Mucosa of stomach (tissue), 1 donor: ENCODE measurements around the gene YTHDF1.
"Not testable (repeated sequence)": the region's sequence is repeated elsewhere in the genome, so short reads cannot be mapped to it uniquely, and the experiment has no call there.

Experiments used
- H3K27me3 ChIP-seq: one replicate; pipeline ENCODE4 v1.7.0; 2013; ENCODE audit warnings: mild to moderate bottlenecking, low read length; ENCODE audit not compliant: control insufficient read depth, insufficient read depth
- H3K36me3 ChIP-seq: one replicate; pipeline ENCODE4 v1.7.0; 2013; ENCODE audit warnings: low read length; ENCODE audit not compliant: control insufficient read depth, insufficient read depth
- H3K4me1 ChIP-seq: one replicate; pipeline ENCODE4 v1.7.0; 2013; ENCODE audit warnings: mild to moderate bottlenecking, low read length; ENCODE audit not compliant: control insufficient read depth, insufficient read depth
- H3K4me3 ChIP-seq: one replicate; pipeline ENCODE4 v1.7.0; 2013; ENCODE audit warnings: low read length
- H3K9ac ChIP-seq: one replicate; pipeline ENCODE4 v1.7.0; 2013; ENCODE audit warnings: mild to moderate bottlenecking, low read length, moderate library complexity
- H3K9me3 ChIP-seq: one replicate; pipeline ENCODE4 v1.7.0; 2013; ENCODE audit warnings: mild to moderate bottlenecking, low read length, moderate library complexity; ENCODE audit not compliant: control insufficient read depth
- donor health status: Pancreatic carcinoma.

Gene YTHDF1

GRCh38 chr20:63255931-63256704 is 40.2 kb upstream of the YTHDF1 start:
- Histone ChIP-seq H3K4me1 (no peaks in the 10 kb centered on the region), H3K36me3 (no peaks in the 10 kb centered on the region), H3K9me3 (no peaks in the 10 kb centered on the region), H3K27me3 (peaks cover 50% of the 10 kb centered on the region), H3K4me3 (no peak overlapping the region), H3K9ac (no peak overlapping the region)

DNA sequence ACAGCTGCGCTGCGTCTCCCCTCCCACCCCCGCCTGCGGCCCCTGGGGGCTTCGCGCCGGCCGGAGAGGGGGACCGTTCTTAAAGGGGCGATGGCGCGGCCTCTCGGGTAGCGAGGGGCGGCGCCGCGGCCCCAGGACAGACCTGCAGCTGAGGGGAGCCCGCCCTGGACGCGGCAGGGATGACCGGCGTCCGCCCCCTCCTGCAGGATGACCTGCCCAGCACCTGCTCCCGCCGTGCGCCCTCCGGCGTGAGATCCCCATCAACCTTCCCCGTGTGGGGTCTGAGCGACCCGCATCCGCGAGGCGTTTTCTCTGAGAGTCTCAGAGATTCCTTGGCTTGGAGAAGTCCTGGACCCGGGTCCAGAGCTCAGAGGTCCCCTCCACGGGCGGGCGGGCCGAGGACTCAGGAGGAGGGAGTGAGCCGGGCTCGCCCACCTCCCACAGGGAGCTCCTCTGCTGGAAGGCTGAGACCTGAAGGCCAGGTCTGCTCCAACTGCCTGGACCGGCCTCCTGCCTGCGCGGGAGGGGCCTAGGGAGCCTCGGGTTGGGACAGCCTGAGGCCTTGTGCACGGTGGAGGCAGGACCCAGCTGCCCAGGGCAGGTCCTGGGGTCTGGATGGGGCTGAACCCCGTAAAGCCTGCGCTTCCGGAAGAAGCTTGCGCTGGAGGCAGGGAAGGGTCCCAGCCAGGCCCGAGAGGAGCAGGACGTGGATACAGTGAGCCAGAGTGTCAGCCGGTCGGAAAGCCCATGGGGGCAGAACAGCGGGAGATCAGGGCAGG is 38.9 kb upstream of the YTHDF1 start:
- Histone ChIP-seq H3K4me1 (no peaks in the 10 kb centered on the region), H3K9me3 (no peaks in the 10 kb centered on the region), H3K9ac (no peak overlapping the region), H3K4me3 (no peak overlapping the region), H3K36me3 (no peaks in the 10 kb centered on the region), H3K27me3 (peaks cover 48% of the 10 kb centered on the region)

DNA sequence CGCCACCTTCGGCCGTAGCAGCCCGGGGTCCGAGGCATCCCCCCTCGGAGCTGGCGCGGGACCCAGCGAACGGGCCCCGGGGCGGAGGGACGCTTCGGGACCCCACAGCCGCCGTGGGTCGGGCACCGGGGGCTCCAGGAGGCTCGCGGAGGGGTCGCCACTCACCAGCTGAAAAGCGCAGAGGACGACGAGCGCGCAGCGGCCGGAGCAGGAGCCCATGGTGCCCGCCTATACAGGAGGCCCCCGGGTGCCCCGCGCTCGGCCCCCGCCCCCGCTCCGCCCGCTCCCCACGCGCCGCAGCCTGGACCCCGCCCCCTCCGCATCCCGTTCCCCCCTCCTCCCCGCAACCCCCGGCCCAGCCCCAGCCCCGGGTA is 38.3 kb upstream of the YTHDF1 start, which contains the start of gene NKAIN4:
NKAIN4 (minus strand) TSS at position 232 of the 374 bp plus-strand sequence; CDS start at position 219, 13 bp downstream.
- Histone ChIP-seq H3K27me3 (peaks cover 51% of the 10 kb centered on the region), H3K9me3 (no peaks in the 10 kb centered on the region), H3K36me3 (no peaks in the 10 kb centered on the region), H3K9ac (no peak within 1 kb of the TSS), H3K4me1 (no peaks in the 10 kb centered on the region), H3K4me3 (no peak within 1 kb of the TSS)

DNA sequence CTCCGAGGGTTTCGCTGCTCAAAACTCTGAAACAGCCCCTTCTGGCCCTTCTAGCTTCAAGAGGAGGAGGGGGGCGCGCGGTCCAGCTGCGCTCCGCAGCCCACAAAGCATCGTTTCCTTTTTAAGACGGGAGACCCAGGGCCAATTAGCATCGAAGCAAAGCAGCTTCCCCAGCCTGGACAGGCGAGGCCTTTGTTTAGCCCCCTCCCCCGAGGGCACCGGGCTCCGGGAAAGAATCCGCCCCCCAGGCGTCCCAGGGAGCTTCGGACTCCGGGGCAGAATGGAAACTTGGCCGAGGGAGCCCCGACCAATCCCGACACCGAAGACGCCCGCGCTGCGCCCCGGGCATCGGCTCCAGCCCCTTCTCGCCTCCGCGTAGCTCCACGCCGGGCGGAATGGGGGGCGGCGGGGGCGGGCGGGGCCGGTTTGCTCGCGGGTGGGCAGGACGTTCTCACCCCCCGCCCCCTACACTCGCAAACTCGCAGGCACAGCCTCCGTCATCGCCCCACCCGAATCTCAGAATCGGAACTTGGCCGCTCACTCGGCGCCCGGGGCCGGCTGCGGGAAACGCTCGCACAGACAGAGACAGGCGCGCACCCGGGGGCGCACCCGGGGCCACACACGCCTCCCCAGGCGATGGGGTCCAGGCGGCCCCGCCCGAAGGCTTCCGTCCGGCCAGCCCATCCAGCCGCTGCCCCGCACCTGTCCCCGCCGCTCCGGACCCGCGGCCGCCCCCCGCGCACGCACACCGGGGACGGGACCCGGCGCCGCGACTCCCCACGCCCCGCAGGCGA is 37.7 kb upstream of the YTHDF1 start:
- Histone ChIP-seq H3K27me3 (peaks cover 55% of the 10 kb centered on the region), H3K9ac (no peak overlapping the region), H3K36me3 (no peaks in the 10 kb centered on the region), H3K4me1 (no peaks in the 10 kb centered on the region), H3K9me3 (no peaks in the 10 kb centered on the region), H3K4me3 (no peak overlapping the region)

DNA sequence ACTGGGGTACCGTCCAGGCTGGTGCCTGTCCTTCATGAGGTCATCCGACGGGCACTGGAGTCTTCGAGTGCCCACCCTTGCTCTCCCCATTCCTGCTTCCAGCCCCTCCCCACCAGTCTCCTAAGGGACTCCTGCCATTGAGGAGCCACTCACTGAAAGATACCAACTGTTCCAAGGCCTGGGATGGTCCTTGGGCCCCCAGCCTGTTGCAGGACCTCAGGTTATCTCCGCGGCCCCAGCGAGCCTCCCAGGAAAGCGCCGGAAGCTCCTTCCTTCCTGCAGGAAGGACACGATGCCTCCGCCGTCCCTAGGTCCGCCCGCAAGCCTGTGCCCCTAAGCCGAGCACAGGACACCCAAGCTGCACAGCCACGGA is 37.1 kb upstream of the YTHDF1 start:
- Histone ChIP-seq H3K9me3 (no peaks in the 10 kb centered on the region), H3K36me3 (no peaks in the 10 kb centered on the region), H3K9ac (no peak overlapping the region), H3K4me1 (no peaks in the 10 kb centered on the region), H3K27me3 (peaks cover 55% of the 10 kb centered on the region), H3K4me3 (no peak overlapping the region)

- Histone ChIP-seq H3K9me3 (no peaks in the 10 kb centered on the region), H3K27me3 (peaks cover 62% of the 10 kb centered on the region), H3K4me1 (no peaks in the 10 kb centered on the region), H3K36me3 (no peaks in the 10 kb centered on the region), H3K9ac (no peak overlapping the region), H3K4me3 (no peak overlapping the region)
Measured at GRCh38 chr20:63252284-63252711, 36.4 kb upstream of the YTHDF1 start.

- H3K27me3 ChIP-seq, result peaks cover 67% of the 10 kb centered on the region
- not testable (repeated sequence) for H3K9ac ChIP-seq, H3K4me3 ChIP-seq, H3K4me1 ChIP-seq, H3K9me3 ChIP-seq, H3K36me3 ChIP-seq
Measured at GRCh38 chr20:63251350-63251749, 35.4 kb upstream of the YTHDF1 start.

GRCh38 chr20:63249891-63250290 is 34.0 kb upstream of the YTHDF1 start:
- Histone ChIP-seq H3K36me3 (no peaks in the 10 kb centered on the region), H3K9me3 (no peaks in the 10 kb centered on the region), H3K4me1 (no peaks in the 10 kb centered on the region), H3K27me3 (peaks cover 53% of the 10 kb centered on the region), H3K9ac (no peak overlapping the region), H3K4me3 (no peak overlapping the region)

DNA sequence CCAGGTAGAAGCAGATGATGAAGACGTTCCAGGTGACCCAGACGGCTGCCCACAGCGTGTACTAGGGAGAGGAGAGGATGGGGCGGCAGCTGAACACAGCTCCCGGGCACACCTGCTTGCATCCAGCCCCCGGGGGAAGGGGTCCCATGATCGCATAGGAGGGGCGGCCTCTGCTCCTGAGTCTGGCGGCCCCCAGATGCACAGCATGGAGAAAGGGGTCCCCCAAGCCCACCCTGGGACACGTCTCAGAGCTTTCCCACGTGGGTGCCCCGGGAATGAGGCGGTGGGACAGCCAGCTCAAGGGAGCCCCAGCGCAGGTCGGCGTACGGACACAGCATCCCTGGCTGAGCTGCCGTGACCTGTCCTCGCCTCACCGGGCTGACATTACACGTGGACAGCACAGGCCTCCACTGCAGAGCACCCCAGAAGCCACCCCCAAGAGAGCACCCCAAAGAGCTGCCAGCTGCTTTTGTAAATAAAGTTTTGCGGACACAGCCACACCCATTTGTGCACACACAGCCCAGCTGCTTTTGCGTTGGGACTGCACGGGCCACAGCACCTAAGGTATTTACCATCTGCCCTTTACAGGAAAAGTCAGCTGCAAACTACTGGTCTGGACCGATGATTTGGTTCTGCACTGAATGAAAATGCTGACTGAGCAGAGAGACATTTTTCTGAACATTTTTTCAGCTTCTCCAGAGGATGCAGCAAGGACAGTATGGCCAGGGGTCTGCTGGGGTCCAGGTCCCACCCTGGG is 33.1 kb upstream of the YTHDF1 start:
- no peaks in the 10 kb centered on the region for H3K9me3 ChIP-seq
- H3K27me3 ChIP-seq, result peaks cover 49% of the 10 kb centered on the region
- H3K4me1 ChIP-seq, result no peaks in the 10 kb centered on the region
- no peaks in the 10 kb centered on the region for H3K36me3 ChIP-seq
- no peak overlapping the region for H3K4me3 ChIP-seq
- no peak overlapping the region for H3K9ac ChIP-seq

DNA sequence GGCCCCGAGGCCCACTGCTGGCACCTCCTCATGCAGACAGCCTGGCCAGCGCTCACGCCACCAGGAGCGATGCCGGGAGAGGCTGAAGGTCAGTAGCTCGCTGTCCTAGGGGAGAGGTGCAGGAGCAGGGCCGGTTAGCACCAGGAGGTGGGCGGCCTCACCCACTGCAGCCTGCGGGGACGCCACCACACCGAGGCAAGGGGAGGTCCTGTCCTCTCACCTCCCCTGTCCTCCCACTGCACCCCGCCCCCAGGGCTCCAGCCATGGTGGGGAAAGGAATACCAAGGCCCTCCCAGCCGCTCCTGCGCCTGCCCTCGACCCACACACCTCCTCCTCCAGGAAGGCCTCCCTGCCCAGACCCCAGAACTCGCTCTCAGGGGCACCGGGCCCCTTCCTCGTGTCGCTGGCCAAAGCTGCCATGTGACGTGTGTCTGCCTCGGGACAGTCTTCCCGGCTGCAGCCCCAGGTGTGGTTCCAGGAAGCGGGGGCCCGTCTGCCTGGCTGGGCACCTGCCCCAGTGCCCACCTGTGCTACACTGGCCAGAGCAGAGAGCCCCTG is 31.8 kb upstream of the YTHDF1 start:
- H3K36me3 ChIP-seq, result no peaks in the 10 kb centered on the region
- no peaks in the 10 kb centered on the region for H3K9me3 ChIP-seq
- H3K4me3 ChIP-seq, result no peak overlapping the region
- no peak overlapping the region for H3K9ac ChIP-seq
- H3K4me1 ChIP-seq, result no peaks in the 10 kb centered on the region
- peaks cover 45% of the 10 kb centered on the region for H3K27me3 ChIP-seq

DNA sequence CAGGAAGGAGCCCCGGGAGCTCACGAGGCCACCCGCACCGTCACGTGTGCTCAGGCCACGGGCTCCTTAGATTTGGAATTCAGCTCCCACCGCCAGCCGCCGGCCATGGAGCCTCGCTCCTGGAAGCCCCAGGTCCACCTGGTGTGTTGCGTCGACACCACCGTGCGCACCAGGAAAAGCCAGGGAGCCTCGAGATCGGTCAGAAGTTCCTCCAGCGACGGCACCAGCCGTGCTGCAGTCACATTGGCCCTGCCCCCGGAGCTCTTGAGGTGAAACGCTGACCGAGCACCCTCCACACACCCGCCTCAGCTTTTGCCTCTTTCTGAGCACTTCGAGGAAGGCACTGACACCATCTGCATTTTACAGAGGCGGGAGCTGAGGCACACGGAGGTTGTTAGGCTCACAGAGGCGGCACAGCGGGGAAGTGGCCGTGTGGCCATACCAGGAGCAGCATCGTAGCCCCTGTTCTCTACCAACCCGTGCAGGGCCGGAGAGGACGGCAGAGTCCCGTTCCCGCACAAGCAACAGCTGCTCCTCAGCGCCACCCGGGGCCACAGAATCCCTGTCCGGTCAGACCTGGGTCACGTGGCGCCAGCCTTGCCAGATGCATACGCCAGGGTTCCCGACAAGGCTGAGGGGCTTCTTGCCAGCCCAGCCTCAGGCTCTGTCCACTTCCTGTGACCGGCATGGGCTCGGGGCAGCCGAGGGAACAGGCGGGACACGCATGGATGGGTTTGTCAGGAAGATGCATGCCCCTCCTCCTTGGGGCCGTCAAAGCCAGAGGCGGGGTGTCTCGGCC is 30.8 kb upstream of the YTHDF1 start:
- Histone ChIP-seq H3K27me3 (peaks cover 37% of the 10 kb centered on the region), H3K4me3 (no peak overlapping the region), H3K9ac (no peak overlapping the region)

More for the DNA sequence above, 30.8 kb upstream of the YTHDF1 start:
- Histone ChIP-seq H3K9me3 (no peaks in the 10 kb centered on the region), H3K4me1 (no peaks in the 10 kb centered on the region), H3K36me3 (no peaks in the 10 kb centered on the region)
